Measurements from ENCODE around the gene MYOZ1. TPM values are rescaled to one million over a fixed set of nuclear protein-coding genes. Genes with fewer than 3 reads are reported as not detected.

MYOZ1 gene
- total RNA-seq, 1 donor from 2014 or later: 2.9 TPM

DNA sequence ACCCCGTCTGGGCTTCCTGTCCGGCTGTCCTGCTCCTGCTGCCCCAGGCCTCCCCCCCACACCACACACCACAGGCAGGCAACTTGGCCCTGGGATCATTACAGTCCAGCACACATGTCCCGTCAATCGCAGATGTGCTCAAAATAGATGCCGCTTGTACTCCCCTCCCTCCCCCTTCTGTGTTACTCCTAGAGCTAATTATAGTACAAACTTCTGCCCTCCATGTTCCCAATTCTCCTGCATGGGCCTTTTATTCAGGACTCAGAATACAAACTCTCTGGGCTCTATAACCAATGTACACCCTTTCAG, 14.7 kb upstream of the MYOZ1 start, which contains the start of gene SYNPO2L:
SYNPO2L (minus strand) TSS at position 40 of the 309 bp plus-strand sequence. CDS start 107 bp downstream, outside the sequence.
- no peak for DNase-seq
- Histone ChIP-seq H3K36me3 (no peaks in the 10 kb centered on the region), H3K27ac (no peak within 1 kb of the TSS), H3K4me1 (no peaks in the 10 kb centered on the region), H3K27me3 (ENCODE audit: low read depth) (no peaks in the 10 kb centered on the region), H3K9me3 (no peaks in the 10 kb centered on the region), H3K4me3 (no peak within 1 kb of the TSS)
- peak; percentile 41 to 44 for ATAC-seq
- intact Hi-C loops (cut with DNase I): no loop called here
- TF ChIP-seq, protein P1, sequence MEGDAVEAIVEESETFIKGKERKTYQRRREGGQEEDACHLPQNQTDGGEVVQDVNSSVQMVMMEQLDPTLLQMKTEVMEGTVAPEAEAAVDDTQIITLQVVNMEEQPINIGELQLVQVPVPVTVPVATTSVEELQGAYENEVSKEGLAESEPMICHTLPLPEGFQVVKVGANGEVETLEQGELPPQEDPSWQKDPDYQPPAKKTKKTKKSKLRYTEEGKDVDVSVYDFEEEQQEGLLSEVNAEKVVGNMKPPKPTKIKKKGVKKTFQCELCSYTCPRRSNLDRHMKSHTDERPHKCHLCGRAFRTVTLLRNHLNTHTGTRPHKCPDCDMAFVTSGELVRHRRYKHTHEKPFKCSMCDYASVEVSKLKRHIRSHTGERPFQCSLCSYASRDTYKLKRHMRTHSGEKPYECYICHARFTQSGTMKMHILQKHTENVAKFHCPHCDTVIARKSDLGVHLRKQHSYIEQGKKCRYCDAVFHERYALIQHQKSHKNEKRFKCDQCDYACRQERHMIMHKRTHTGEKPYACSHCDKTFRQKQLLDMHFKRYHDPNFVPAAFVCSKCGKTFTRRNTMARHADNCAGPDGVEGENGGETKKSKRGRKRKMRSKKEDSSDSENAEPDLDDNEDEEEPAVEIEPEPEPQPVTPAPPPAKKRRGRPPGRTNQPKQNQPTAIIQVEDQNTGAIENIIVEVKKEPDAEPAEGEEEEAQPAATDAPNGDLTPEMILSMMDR (IDR thresholded peaks at IDR 0.05): no peak

DNA sequence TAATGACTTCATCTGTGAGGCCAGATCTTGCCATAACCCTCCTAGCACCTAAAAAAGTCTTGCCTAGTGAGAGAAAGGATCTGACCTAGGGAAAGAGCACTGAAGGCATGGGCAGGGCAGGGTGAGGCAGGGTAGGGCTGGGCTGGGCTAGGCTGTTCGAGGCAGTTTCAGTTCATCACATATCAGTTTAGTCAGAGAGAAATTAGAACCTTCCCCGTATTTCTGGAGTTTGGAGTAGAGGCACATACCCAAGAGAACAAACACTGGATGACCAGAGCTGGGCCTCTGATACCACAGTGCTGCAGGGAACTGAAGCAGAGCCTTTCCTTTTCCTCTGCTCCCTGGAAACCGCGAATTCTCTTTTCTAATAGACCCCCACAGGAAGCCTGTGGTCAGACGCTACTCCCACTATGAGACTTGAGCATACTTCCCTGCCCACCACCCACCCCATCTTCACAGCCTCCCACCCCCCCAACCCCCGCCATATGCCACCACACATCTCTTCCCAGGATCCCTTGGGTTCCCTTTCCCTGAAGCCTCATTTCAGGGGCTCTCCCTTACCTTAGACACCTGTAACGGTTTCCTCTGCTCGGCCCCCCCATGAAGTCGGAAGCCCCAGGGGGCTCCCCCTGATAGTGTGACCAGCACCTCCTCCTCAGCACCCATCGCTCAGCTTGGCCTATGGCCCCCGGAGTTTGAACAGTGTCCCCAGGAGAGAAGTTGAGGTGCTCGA, 14.1 kb upstream of the MYOZ1 start:
- intact Hi-C loops (cut with DNase I): no loop called here
- H3K9me3 ChIP-seq: no peaks in the 10 kb centered on the region
- no peak overlapping the region for H3K27ac ChIP-seq
- H3K4me3 ChIP-seq: no peak overlapping the region
- DNase-seq (no peak), ATAC-seq (peak in 1 of 2 donors; percentile 29)
- H3K27me3 ChIP-seq (ENCODE audit: low read depth): no peaks in the 10 kb centered on the region
- TF ChIP-seq, protein P1 (IDR thresholded peaks at IDR 0.05): no peak
- no peaks in the 10 kb centered on the region for H3K36me3 ChIP-seq
- no peaks in the 10 kb centered on the region for H3K4me1 ChIP-seq

DNA sequence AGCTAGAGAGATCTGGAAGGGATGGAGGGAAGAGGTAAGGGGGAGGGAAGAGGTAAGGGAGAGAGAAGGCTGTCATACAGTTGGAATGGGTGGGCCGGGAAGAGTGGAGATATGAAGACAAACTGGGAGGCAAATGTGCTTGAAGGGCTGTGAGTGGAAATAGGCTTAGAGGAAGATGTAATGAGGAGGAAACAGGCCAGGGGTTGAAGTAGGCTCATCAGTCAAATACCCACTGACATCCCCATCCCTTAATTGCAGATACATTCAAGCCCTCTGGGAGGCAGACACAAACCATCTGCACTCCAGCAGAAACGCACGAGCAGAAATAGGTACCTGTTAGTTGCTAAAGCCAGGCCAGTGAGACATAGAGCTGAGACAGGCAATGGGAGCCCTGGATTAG, 12.4 kb upstream of the MYOZ1 start:
- Histone ChIP-seq H3K4me3 (no peak overlapping the region), H3K9me3 (no peaks in the 10 kb centered on the region), H3K27me3 (ENCODE audit: low read depth) (no peaks in the 10 kb centered on the region), H3K4me1 (peaks cover 3% of the 10 kb centered on the region), H3K27ac (no peak overlapping the region), H3K36me3 (no peaks in the 10 kb centered on the region)
- intact Hi-C loops (cut with DNase I): no loop called here
- ATAC-seq (no peak), DNase-seq (no peak)
- TF ChIP-seq, protein P1 (IDR thresholded peaks at IDR 0.05): no peak

DNA sequence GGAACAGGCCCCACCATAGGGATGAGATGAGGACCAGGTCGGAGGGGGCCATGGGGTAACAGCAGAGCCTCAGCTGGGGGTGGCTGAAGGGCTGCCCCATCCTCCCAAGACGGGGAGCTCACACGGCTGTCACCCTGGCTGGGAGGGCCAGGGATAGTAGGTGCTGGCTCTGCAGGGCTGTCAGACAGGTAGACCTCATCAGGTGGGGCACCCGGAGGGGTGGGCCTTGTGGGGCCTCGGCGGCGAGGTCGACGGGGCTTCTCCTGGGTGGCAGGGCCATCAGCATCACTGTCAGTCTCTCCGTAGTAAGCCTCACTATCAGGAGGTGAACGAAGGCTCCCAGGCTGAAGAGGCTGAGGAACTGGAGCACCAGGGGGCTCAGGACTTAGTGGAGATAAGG, 11.9 kb upstream of the MYOZ1 start:
- TF ChIP-seq, protein P1 (IDR thresholded peaks at IDR 0.05): no peak
- Histone ChIP-seq H3K27ac (no peak overlapping the region), H3K9me3 (no peaks in the 10 kb centered on the region), H3K27me3 (ENCODE audit: low read depth) (no peaks in the 10 kb centered on the region), H3K36me3 (no peaks in the 10 kb centered on the region), H3K4me1 (peaks cover 8% of the 10 kb centered on the region), H3K4me3 (no peak overlapping the region)
- intact Hi-C loops (cut with DNase I): no loop called here
- no peak for ATAC-seq
- no peak for DNase-seq

DNA sequence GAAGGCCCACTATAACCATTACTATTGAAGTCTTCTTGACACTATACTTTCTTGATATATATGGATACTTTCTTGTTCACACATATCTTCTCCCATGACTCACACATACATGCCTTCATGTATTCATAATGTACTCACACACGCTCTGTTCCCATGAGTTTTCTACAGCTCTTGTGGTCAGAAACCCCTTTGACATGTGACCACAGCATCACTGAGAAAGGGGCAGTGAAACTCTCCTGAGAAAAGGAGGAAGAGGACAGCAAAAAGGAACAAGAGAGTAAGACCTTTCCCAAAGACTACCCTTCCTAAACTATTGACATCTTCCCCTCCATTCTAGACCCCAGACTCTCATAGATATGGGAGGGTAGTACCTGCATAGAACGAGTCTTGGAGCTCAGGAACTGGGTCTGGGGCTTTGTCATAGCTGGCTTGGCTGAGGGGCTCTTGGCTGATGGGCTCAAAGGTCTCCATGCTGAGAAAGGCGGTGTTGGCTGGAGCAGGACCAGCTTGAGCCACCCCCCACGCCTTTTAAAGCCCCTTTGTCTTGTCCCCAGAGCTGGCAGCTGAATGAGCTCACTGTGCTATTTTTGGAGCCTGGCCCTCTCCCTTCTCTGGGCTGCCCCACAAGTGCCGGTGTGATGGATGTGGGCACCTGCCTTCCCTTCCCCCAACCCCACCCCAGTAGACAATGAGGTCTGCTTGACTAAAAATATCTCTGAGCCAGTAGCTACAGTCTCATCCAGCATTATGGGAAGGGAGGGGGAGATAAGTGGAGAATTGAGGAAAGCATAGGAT, 9.5 kb upstream of the MYOZ1 start:
- intact Hi-C loops (cut with DNase I): no loop called here
- H3K27me3 ChIP-seq (ENCODE audit: low read depth): no peaks in the 10 kb centered on the region
- no peaks in the 10 kb centered on the region for H3K9me3 ChIP-seq
- no peak for DNase-seq
- no peak overlapping the region for H3K4me3 ChIP-seq
- no peak overlapping the region for H3K27ac ChIP-seq
- no peak for ATAC-seq
- TF ChIP-seq, protein P1 (IDR thresholded peaks at IDR 0.05): no peak
- H3K36me3 ChIP-seq: no peaks in the 10 kb centered on the region
- peaks cover 21% of the 10 kb centered on the region for H3K4me1 ChIP-seq
